HFFc6 (cell line): Measurements from ENCODE around the gene TRIM5. TPM values are rescaled to one million over a fixed set of nuclear protein-coding genes. Genes with fewer than 3 reads are reported as not detected.

Experiments used
- DNase-seq: peaks from one replicate; pipeline ENCODE4 v3.0.0-alpha.2; 2018
- H3K27ac Mint-ChIP-seq: 2 replicates; pipeline ENCODE4 v1.8.0; 2020; ENCODE audit warnings: mild to moderate bottlenecking, mixed read lengths
- H3K27me3 Mint-ChIP-seq: 2 replicates; pipeline ENCODE4 v1.8.0; 2021; ENCODE audit warnings: mild to moderate bottlenecking, moderate library complexity, mixed read lengths; ENCODE audit not compliant: insufficient read depth
- H3K36me3 Mint-ChIP-seq: 2 replicates; pipeline ENCODE4 v1.8.0; 2021; ENCODE audit warnings: low read depth, mixed read lengths
- H3K4me1 Mint-ChIP-seq: 2 replicates; pipeline ENCODE4 v1.8.0; 2020; ENCODE audit warnings: low read depth, mixed read lengths
- H3K4me3 Mint-ChIP-seq: 2 replicates; pipeline ENCODE4 v1.8.0; 2020; ENCODE audit warnings: mild to moderate bottlenecking, moderate library complexity, mixed read lengths
- H3K9me3 Mint-ChIP-seq: 2 replicates; pipeline ENCODE4 v1.8.0; 2020; ENCODE audit warnings: mild to moderate bottlenecking, mixed read lengths
- CTCF ChIP-seq: fragments of 200-600 bp; sonication (generic); IDR thresholded peaks from 2 replicates; pipeline ENCODE4 v1.5.0; 2021; ENCODE audit warnings: antibody characterized with exemption, mild to moderate bottlenecking
- total RNA-seq, 6 experiments: library from RNA; stranded (reverse); fragmentation: NEBNext Ultra II Directional; extraction: Animal tissue kit (Norgen Biotek cat#: 25700); gene quantifications; 2 replicates in 1 of 6; 3 replicates in 5 of 6; pipeline ENCODE4 v1.2.3, GENCODE V29; 2021

TRIM5 gene
- total RNA-seq, 6 experiments from 2014 or later, result 35.7 to 49.4 (median 43.5) TPM

- no peak overlapping the region for H3K4me3 Mint-ChIP-seq
- no peaks in the 10 kb centered on the region for H3K9me3 Mint-ChIP-seq
- peaks cover under 1% of the 10 kb centered on the region for H3K4me1 Mint-ChIP-seq
- H3K36me3 Mint-ChIP-seq, result peaks cover 28% of the 10 kb centered on the region
- no peak for TF ChIP-seq CTCF
- H3K27me3 Mint-ChIP-seq, result no peaks in the 10 kb centered on the region; the same call in 1 of the 2 replicates
- no peak for DNase-seq
- no peak overlapping the region for H3K27ac Mint-ChIP-seq
Measured at GRCh38 chr11:5631969-5632635, 52.8 kb downstream of the TRIM5 start.

- DNase-seq, result no peak
- H3K27me3 Mint-ChIP-seq, result no peaks in the 10 kb centered on the region; the same call in 1 of the 2 replicates
- peaks cover 34% of the 10 kb centered on the region for H3K36me3 Mint-ChIP-seq
- H3K4me3 Mint-ChIP-seq, result no peak overlapping the region
- peaks cover 7% of the 10 kb centered on the region for H3K4me1 Mint-ChIP-seq
- no peak for TF ChIP-seq CTCF
- no peaks in the 10 kb centered on the region for H3K9me3 Mint-ChIP-seq
- H3K27ac Mint-ChIP-seq, result no peak overlapping the region
Measured at GRCh38 chr11:5631417-5631816, 53.5 kb downstream of the TRIM5 start.

GRCh38 chr11:5626196-5626595, 58.7 kb downstream of the TRIM5 start:
- Mint-ChIP-seq H3K36me3 (peaks cover 20% of the 10 kb centered on the region), H3K4me3 (peak overlapping the region; percentile 90), H3K27me3 (no peaks in the 10 kb centered on the region; the same call in 1 of the 2 replicates)

DNA sequence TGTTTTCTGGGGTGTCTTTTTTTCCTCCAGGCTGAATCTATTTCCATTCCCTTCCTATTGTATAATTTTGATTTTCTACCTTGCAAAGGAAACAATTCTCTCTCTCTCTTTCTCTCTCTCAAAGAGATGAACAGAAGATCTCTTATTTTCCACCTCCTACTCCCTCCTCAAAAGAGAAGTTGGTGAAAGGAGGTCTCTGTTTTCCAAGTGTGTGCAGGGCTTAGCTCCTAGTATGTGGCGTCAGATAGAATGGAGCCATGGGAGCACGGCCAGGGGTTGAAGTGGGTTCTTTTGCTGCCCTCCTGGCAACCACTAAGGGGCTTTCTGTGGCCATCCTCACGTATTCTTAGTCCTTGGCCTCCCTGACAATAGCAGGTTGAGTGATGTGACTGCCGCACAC, 59.6 kb downstream of the TRIM5 start:
- Mint-ChIP-seq H3K4me1 (peaks cover 53% of the 10 kb centered on the region), H3K36me3 (peaks cover 18% of the 10 kb centered on the region), H3K4me3 (peak overlapping the region; percentile 90), H3K27ac (peak overlapping the region; percentile 81), H3K27me3 (no peaks in the 10 kb centered on the region; the same call in 1 of the 2 replicates), H3K9me3 (no peaks in the 10 kb centered on the region)
- TF ChIP-seq CTCF, result no peak
- no peak for DNase-seq

More at GRCh38 chr11:5626196-5626595, 58.7 kb downstream of the TRIM5 start:
- peaks cover 44% of the 10 kb centered on the region for H3K4me1 Mint-ChIP-seq
- no peaks in the 10 kb centered on the region for H3K9me3 Mint-ChIP-seq
- TF ChIP-seq CTCF, result no peak
- DNase-seq, result peak; percentile 23
- H3K27ac Mint-ChIP-seq, result peak overlapping the region; percentile 81

DNA sequence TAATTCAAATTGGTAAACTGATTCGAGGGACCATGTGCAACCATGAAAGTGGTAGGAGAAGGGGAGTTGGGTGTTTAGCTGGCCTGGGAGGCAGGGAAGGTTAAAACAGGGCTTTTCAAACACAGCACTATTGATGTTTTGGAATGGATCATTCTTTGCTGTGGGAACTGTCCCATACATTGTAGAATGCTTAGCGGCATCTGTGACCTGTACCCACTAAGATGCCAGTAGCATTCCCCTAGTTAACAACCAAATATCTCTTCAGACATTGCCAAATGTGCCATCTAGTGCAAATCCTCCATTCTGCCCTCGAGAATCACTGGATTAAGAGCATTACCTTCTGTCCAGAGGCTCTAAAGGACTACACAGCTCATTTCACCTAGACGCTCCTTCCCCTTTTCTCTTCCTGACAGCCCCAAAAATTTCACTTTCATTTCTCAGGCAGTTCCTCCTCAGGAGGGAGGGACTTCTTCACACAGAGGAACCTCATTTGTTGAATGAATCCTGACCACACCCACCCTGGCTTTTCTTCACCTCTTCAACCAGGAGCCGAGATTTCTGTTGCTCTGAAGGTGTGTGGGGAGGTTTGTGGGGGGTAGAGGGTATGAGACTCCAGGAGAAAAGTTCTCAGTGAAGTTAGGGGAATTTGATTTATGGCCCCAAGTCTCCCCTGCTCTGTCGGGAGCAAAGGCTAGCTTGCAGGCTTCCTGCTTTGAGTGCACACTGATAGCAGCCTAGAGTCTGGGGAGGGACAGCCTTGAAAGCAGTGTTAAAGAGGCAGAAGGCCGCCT, 60.2 kb downstream of the TRIM5 start, which contains the start of gene TRIM34:
Gene TRIM34, plus strand, starts transcription at position 513 of the 791 bp plus-strand sequence. CDS start 7,331 bp downstream, outside the sequence.
- peak; percentile 70 for DNase-seq
- peaks cover 59% of the 10 kb centered on the region for H3K4me1 Mint-ChIP-seq
- peak within 1 kb of the TSS; percentile 90 for H3K4me3 Mint-ChIP-seq
- no peaks in the 10 kb centered on the region; the same call in 1 of the 2 replicates for H3K27me3 Mint-ChIP-seq
- peaks cover 15% of the 10 kb centered on the region for H3K36me3 Mint-ChIP-seq
- no peak for TF ChIP-seq CTCF
- no peaks in the 10 kb centered on the region for H3K9me3 Mint-ChIP-seq
- peak within 1 kb of the TSS; percentile 81 for H3K27ac Mint-ChIP-seq
